ENCODE data around the gene MESD. TPM values are rescaled to one million over a fixed set of nuclear protein-coding genes. Genes with fewer than 3 reads are reported as not detected.

Gene MESD
- polyA plus RNA-seq, 1 experiment, result 11.0 TPM

GRCh38 chr15:81015621-81016488, 26.2 kb upstream of the MESD start:
- H3K27me3 ChIP-seq (ENCODE audit: control insufficient read depth, insufficient read depth, low read length), result no peaks in the 10 kb centered on the region
- H3K4me3 ChIP-seq (ENCODE audit: low read depth, low read length), result no peak overlapping the region
- TF ChIP-seq, protein P1, sequence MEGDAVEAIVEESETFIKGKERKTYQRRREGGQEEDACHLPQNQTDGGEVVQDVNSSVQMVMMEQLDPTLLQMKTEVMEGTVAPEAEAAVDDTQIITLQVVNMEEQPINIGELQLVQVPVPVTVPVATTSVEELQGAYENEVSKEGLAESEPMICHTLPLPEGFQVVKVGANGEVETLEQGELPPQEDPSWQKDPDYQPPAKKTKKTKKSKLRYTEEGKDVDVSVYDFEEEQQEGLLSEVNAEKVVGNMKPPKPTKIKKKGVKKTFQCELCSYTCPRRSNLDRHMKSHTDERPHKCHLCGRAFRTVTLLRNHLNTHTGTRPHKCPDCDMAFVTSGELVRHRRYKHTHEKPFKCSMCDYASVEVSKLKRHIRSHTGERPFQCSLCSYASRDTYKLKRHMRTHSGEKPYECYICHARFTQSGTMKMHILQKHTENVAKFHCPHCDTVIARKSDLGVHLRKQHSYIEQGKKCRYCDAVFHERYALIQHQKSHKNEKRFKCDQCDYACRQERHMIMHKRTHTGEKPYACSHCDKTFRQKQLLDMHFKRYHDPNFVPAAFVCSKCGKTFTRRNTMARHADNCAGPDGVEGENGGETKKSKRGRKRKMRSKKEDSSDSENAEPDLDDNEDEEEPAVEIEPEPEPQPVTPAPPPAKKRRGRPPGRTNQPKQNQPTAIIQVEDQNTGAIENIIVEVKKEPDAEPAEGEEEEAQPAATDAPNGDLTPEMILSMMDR (IDR thresholded peaks at IDR 0.05; ENCODE audit: insufficient read depth, low read depth, low read length), result no peak
- ChIA-PET CTCF (no interaction called here), POLR2A (no interaction called here)
- no peaks in the 10 kb centered on the region for H3K36me3 ChIP-seq (ENCODE audit: control insufficient read depth, insufficient read depth, low read length)
- DNase-seq (ENCODE audit: low read depth), result no peak

GRCh38 chr15:81014446-81015093, 25.0 kb upstream of the MESD start:
- CTCF ChIA-PET, result no interaction called here
- Histone ChIP-seq H3K36me3 (ENCODE audit: control insufficient read depth, insufficient read depth, low read length) (no peaks in the 10 kb centered on the region), H3K4me3 (ENCODE audit: low read depth, low read length) (no peak overlapping the region), H3K27me3 (ENCODE audit: control insufficient read depth, insufficient read depth, low read length) (no peaks in the 10 kb centered on the region)
- POLR2A ChIA-PET, result no interaction called here
- no peak for DNase-seq (ENCODE audit: low read depth)
- TF ChIP-seq, protein P1 (IDR thresholded peaks at IDR 0.05; ENCODE audit: insufficient read depth, low read depth, low read length), result no peak

DNA sequence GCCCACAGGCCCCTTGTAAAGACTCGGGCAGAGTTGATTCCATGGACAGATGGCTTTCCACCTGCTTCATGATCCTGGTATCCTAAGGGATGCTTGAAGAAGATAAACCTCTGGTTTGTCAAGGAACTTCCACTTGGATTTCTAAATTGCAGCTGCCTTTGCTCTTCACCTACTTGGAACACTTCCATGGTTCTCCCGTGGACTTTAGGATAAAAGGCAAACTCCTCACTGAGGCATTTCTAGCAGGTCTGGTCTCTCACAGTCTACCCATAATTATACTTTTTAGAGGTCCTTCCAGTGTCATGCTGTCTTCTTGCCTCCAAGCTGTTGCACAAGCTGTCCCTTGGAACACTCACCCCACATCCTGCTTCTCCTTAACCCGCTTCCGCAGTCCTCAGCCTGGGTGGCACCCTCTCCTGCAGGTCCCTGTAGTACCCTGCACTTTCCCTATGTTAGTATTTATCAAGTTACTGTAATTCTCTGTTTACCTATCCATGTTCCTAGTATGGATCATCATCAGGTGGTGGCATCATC, 23.8 kb upstream of the MESD start:
- Histone ChIP-seq H3K4me3 (ENCODE audit: low read depth, low read length) (no peak overlapping the region), H3K36me3 (ENCODE audit: control insufficient read depth, insufficient read depth, low read length) (no peaks in the 10 kb centered on the region), H3K27me3 (ENCODE audit: control insufficient read depth, insufficient read depth, low read length) (no peaks in the 10 kb centered on the region)
- TF ChIP-seq, protein P1 (IDR thresholded peaks at IDR 0.05; ENCODE audit: insufficient read depth, low read depth, low read length), result no peak
- ChIA-PET CTCF (interaction anchor here (1.3 kb wide), 1 partner anchor 11 kb away, joined by 3 read pairs; no protein-coding TSS in a partner anchor), POLR2A (no interaction called here)
- DNase-seq (ENCODE audit: low read depth), result no peak

GRCh38 chr15:81012588-81012987, 23.0 kb upstream of the MESD start:
- no peak for DNase-seq (ENCODE audit: low read depth)
- no peak overlapping the region for H3K4me3 ChIP-seq (ENCODE audit: low read depth, low read length)
- TF ChIP-seq, protein P1 (IDR thresholded peaks at IDR 0.05; ENCODE audit: insufficient read depth, low read depth, low read length), result no peak
- CTCF ChIA-PET, result interaction anchor here (1.3 kb wide), 1 partner anchor 10 kb away, joined by 3 read pairs; no protein-coding TSS in a partner anchor
- H3K36me3 ChIP-seq (ENCODE audit: control insufficient read depth, insufficient read depth, low read length), result no peaks in the 10 kb centered on the region
- POLR2A ChIA-PET, result no interaction called here
- no peaks in the 10 kb centered on the region for H3K27me3 ChIP-seq (ENCODE audit: control insufficient read depth, insufficient read depth, low read length)

GRCh38 chr15:81011593-81011992, 22.0 kb upstream of the MESD start:
- ChIA-PET CTCF (no interaction called here), POLR2A (no interaction called here)
- Histone ChIP-seq H3K27me3 (ENCODE audit: control insufficient read depth, insufficient read depth, low read length) (no peaks in the 10 kb centered on the region), H3K4me3 (ENCODE audit: low read depth, low read length) (no peak overlapping the region), H3K36me3 (ENCODE audit: control insufficient read depth, insufficient read depth, low read length) (no peaks in the 10 kb centered on the region)
- DNase-seq (ENCODE audit: low read depth), result no peak
- TF ChIP-seq, protein P1 (IDR thresholded peaks at IDR 0.05; ENCODE audit: insufficient read depth, low read depth, low read length), result no peak

Data from BJ (cell line).